SU-DHL-6 (cell line): ENCODE measurements around the gene KDM7A.

ENCODE experiments used
- EZH2phosphoT487 ChIP-seq: fragments of 200-600 bp; sonication (generic), shearing (Covaris generic); conservative IDR thresholded peaks from 2 replicates; pipeline ENCODE4 v1.6.1; 2018; ENCODE audit warnings: mild to moderate bottlenecking, antibody characterized with exemption, low read length, moderate library complexity, mixed read lengths
- TF ChIP-seq, protein P1 (sequence below): fragments of 200-600 bp; sonication (generic); IDR thresholded peaks from one replicate; pipeline ENCODE4 v1.5.1; 2017; ENCODE audit warnings: antibody characterized with exemption, mild to moderate bottlenecking, low read length, moderate library complexity; ENCODE audit not compliant: insufficient read depth, poor library complexity, severe bottlenecking

DNA sequence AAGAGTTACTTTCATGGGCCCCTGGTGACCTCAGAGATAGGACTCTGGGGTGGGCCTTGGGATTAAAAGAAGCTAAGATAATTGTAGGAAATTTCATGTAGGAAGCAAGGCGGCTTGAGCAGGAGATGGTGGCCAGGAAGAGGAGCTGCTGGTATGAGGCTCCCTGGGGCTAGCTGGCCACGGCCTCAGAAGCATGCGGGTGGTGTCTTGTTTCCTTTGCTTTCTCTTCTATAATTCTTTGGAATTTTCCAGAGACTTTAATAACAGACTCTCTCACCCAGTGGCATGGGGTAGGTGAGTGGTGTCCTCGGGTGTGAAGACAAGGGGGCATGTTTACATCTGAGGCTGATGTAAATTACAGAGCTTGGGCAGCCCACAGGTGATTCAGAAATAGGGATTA lies 41.9 kb upstream of the KDM7A start:
- TF ChIP-seq, protein P1, sequence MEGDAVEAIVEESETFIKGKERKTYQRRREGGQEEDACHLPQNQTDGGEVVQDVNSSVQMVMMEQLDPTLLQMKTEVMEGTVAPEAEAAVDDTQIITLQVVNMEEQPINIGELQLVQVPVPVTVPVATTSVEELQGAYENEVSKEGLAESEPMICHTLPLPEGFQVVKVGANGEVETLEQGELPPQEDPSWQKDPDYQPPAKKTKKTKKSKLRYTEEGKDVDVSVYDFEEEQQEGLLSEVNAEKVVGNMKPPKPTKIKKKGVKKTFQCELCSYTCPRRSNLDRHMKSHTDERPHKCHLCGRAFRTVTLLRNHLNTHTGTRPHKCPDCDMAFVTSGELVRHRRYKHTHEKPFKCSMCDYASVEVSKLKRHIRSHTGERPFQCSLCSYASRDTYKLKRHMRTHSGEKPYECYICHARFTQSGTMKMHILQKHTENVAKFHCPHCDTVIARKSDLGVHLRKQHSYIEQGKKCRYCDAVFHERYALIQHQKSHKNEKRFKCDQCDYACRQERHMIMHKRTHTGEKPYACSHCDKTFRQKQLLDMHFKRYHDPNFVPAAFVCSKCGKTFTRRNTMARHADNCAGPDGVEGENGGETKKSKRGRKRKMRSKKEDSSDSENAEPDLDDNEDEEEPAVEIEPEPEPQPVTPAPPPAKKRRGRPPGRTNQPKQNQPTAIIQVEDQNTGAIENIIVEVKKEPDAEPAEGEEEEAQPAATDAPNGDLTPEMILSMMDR, result no peak
- no peak for TF ChIP-seq EZH2phosphoT487
